HepG2 (cell line): ENCODE measurements around the gene MCM3AP. TPM values are rescaled to one million over a fixed set of nuclear protein-coding genes. Genes with fewer than 3 reads are reported as not detected.

Experiments
- HDAC2 ChIP-seq: sonication (generic); formaldehyde crosslinking; IDR thresholded peaks from 2 replicates; pipeline ENCODE4 v1.4.0; 2020; ENCODE audit warnings: missing genetic modification reagents
- KLF9 ChIP-seq: IDR thresholded peaks from 2 replicates; pipeline ENCODE4 v1.6.1; 2016; ENCODE audit warnings: low read depth
- MXD4 ChIP-seq: IDR thresholded peaks from 2 replicates; pipeline ENCODE4 v1.6.1; 2016; ENCODE audit warnings: mild to moderate bottlenecking, missing biosample characterization, missing genetic modification reagents
- MYC ChIP-seq: sonication (generic); formaldehyde crosslinking; IDR thresholded peaks from 2 replicates; pipeline ENCODE4 v1.9.0; 2021; ENCODE audit warnings: missing genetic modification reagents, borderline replicate concordance
- NFYB ChIP-seq: sonication (generic); formaldehyde crosslinking; IDR thresholded peaks from 2 replicates; pipeline ENCODE4 v1.4.0; 2020; ENCODE audit warnings: missing genetic modification reagents
- NR2F1 ChIP-seq, 2 experiments: fragments of 450-650 bp in 1 of 2; formaldehyde crosslinking in 1 of 2; IDR thresholded peaks; 2 replicates each; pipeline versions ENCODE4 v1.5.0 to v1.6.1; 2016 to 2020; ENCODE audit warnings: mild to moderate bottlenecking in 1 of 2, missing compliant biosample characterization in 1 of 2, missing genetic modification reagents in 1 of 2, moderate library complexity in 1 of 2
- NR2F2 ChIP-seq: IDR thresholded peaks from 2 replicates; pipeline ENCODE4 v1.6.1; 2012; ENCODE audit warnings: low read depth, inconsistent platforms, borderline replicate concordance
- PHF8 ChIP-seq: sonication (generic); formaldehyde crosslinking; IDR thresholded peaks from 2 replicates; pipeline ENCODE4 v1.5.0; 2020; ENCODE audit warnings: missing genetic modification reagents
- POGK ChIP-seq: sonication (generic); formaldehyde crosslinking; conservative IDR thresholded peaks from 2 replicates; pipeline ENCODE4 v1.8.0; 2022; ENCODE audit warnings: mild to moderate bottlenecking, moderate library complexity, missing genetic modification reagents
- POGZ ChIP-seq: sonication (generic); formaldehyde crosslinking; IDR thresholded peaks from 2 replicates; pipeline ENCODE4 v1.4.0; 2020; ENCODE audit warnings: mild to moderate bottlenecking, missing genetic modification reagents
- POLR2A ChIP-seq, 2 experiments: IDR thresholded peaks; 2 replicates each; pipeline ENCODE4 v1.6.1; 2011; ENCODE audit warnings: low read depth in 2 of 2, low read length in 2 of 2, mild to moderate bottlenecking in 1 of 2, moderate library complexity in 1 of 2; ENCODE audit not compliant: insufficient read depth in 1 of 2
- RBFOX2 ChIP-seq: fragments of 200-400 bp; formaldehyde crosslinking; IDR thresholded peaks from 2 replicates; pipeline ENCODE4 v1.6.1; 2017; ENCODE audit warnings: low read depth, mild to moderate bottlenecking, low read length
- SRSF1 ChIP-seq: fragments of 200-400 bp; formaldehyde crosslinking; optimal IDR thresholded peaks from 2 replicates; pipeline ENCODE3; 2017; ENCODE audit warnings: mild to moderate bottlenecking, low read depth, low read length, moderate library complexity
- TBX2 ChIP-seq: sonication (generic); formaldehyde crosslinking; IDR thresholded peaks from 2 replicates; pipeline ENCODE4 v1.5.0; 2020; ENCODE audit warnings: missing genetic modification reagents, mild to moderate bottlenecking, borderline replicate concordance
- TEF ChIP-seq: sonication (generic); formaldehyde crosslinking; IDR thresholded peaks from 2 replicates; pipeline ENCODE4 v1.5.0; 2020; ENCODE audit warnings: missing genetic modification reagents
- THRA ChIP-seq: sonication (generic); formaldehyde crosslinking; IDR thresholded peaks from 2 replicates; pipeline ENCODE4 v1.4.0; 2020; ENCODE audit warnings: missing genetic modification reagents, borderline replicate concordance
- ZFX ChIP-seq: sonication (generic); formaldehyde crosslinking; IDR thresholded peaks from 2 replicates; pipeline ENCODE4 v1.4.0; 2020; ENCODE audit warnings: mild to moderate bottlenecking, low read depth, missing genetic modification reagents, moderate library complexity
- ZKSCAN1 ChIP-seq: fragments of 150-350 bp; IDR thresholded peaks from 2 replicates; pipeline ENCODE4 v1.6.1; 2014; ENCODE audit warnings: low read length
- ZNF124 ChIP-seq: sonication (generic); formaldehyde crosslinking; IDR thresholded peaks from 2 replicates; pipeline ENCODE4 v1.4.0; 2020; ENCODE audit warnings: missing genetic modification reagents
- ZNF546 ChIP-seq: sonication (generic); formaldehyde crosslinking; conservative IDR thresholded peaks from 2 replicates; pipeline ENCODE4 v1.8.1; 2023; ENCODE audit warnings: mild to moderate bottlenecking, missing genetic modification reagents
- ZNF567 ChIP-seq: sonication (generic); formaldehyde crosslinking; IDR thresholded peaks from 2 replicates; pipeline ENCODE4 v1.8.1; 2023; ENCODE audit warnings: mild to moderate bottlenecking, missing genetic modification reagents, borderline replicate concordance
- ZNF605 ChIP-seq: sonication (generic); formaldehyde crosslinking; IDR thresholded peaks from 2 replicates; pipeline ENCODE4 v1.8.0; 2022; ENCODE audit warnings: mild to moderate bottlenecking, missing genetic modification reagents
- ZNF776 ChIP-seq: sonication (generic); formaldehyde crosslinking; IDR thresholded peaks from 2 replicates; pipeline ENCODE4 v1.4.0; 2020; ENCODE audit warnings: mild to moderate bottlenecking, missing genetic modification reagents
- polyA plus RNA-seq, 8 experiments: library from polyadenylated mRNA; depleted of rRNA in 3 of 8; stranded (reverse) in 7 of 8; unstranded in 1 of 8; fragments of >200 nt; fragmentation: Illumina TruSeq in 4 of 8; extraction: Trizol in 4 of 8; gene quantifications; 2 replicates each; pipeline versions ENCODE4 v1.2.1 to v1.2.3, GENCODE V29; 2011 to 2016; ENCODE audit warnings: low read depth in 4 of 8, missing spikeins in 1 of 8, mixed read lengths in 1 of 8; ENCODE audit not compliant: insufficient read depth in 1 of 8
- total RNA-seq, 5 experiments: library from RNA; depleted of rRNA; stranded (reverse); fragments of >200 nt; fragmentation: Illumina TruSeq; extraction: Trizol; gene quantifications; 2 replicates each; pipeline ENCODE4 v1.2.3, GENCODE V29; 2016; ENCODE audit warnings: low read depth in 1 of 5
- TF ChIP-seq, protein P1 (sequence below): IDR thresholded peaks from 2 replicates; pipeline ENCODE4 v1.6.1; 2016; ENCODE audit warnings: low read depth, borderline replicate concordance
- TF ChIP-seq, protein P2 (sequence below): IDR thresholded peaks from 2 replicates; pipeline ENCODE4 v1.6.1; 2016; ENCODE audit warnings: mild to moderate bottlenecking, missing biosample characterization, missing genetic modification reagents

Gene MCM3AP
- total and polyA plus RNA-seq, 2 of the 13 experiments (the other 11 are each of a cell fraction or from before 2014, with no cell fraction given), result 27.0 to 54.7 TPM

- TF ChIP-seq ZNF546 (CRISPR knock-in tag) (peak; percentile 63; the same call in 1 of the 2 replicates), PHF8 (CRISPR knock-in tag) (peak; percentile 53), ZNF124 (CRISPR knock-in tag) (0 out of 2 replicates have a peak, but pooled peaks have one; percentile 41), TBX2 (CRISPR knock-in tag) (peak; percentile 66; the same call in 1 of the 2 replicates), ZNF567 (CRISPR knock-in tag) (no peak), NFYB (CRISPR knock-in tag) (peak; percentile 85), KLF9 (no peak), POGK (CRISPR knock-in tag) (peak; percentile 60), NR2F2 (peak; percentile 3; the same call in 1 of the 2 replicates), THRA (0 out of 2 replicates have a peak, but pooled peaks have one; percentile 37), SRSF1 (no peak), ZNF605 (CRISPR knock-in tag) (no peak), ZFX (CRISPR knock-in tag) (peak; percentile 37; the same call in 1 of the 2 replicates), POGZ (CRISPR knock-in tag) (peak; percentile 3; the same call in 1 of the 2 replicates), TEF (CRISPR knock-in tag) (peak; percentile 39; the same call in 1 of the 2 replicates), HDAC2 (CRISPR knock-in tag) (peak; percentile 40; the same call in 1 of the 2 replicates), MYC (CRISPR knock-in tag) (peak; percentile 24; the same call in 1 of the 2 replicates), NR2F1 (CRISPR knock-in tag; IDR thresholded peaks at IDR 0.05) (peak in 1 of 2 experiments; percentile 41; a peak in 1 of 4 replicates), POLR2A (IDR thresholded peaks at IDR 0.05; ENCODE audit: insufficient read depth in 1 of 2, low read depth in 2 of 2, low read length in 2 of 2) (peak in 1 of 2 experiments; percentile 46; a peak in 2 of 4 replicates), RBFOX2 (peak; percentile 67), ZNF776 (CRISPR knock-in tag) (peak; percentile 4), MXD4 (peak; percentile 60; the same call in 1 of the 2 replicates), ZKSCAN1 (no peak)
- TF ChIP-seq, protein P1, sequence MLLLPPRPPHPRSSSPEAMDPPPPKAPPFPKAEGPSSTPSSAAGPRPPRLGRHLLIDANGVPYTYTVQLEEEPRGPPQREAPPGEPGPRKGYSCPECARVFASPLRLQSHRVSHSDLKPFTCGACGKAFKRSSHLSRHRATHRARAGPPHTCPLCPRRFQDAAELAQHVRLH (CRISPR knock-in tag), result no peak
- TF ChIP-seq, protein P2, sequence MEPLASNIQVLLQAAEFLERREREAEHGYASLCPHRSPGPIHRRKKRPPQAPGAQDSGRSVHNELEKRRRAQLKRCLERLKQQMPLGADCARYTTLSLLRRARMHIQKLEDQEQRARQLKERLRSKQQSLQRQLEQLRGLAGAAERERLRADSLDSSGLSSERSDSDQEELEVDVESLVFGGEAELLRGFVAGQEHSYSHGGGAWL, result 0 out of 2 replicates have a peak, but pooled peaks have one; percentile 26
These were observed 56.9 kb downstream of the MCM3AP start, which contains the start of gene LSS (continued) for GRCh38 chr21:46228345-46229051.
